HepG2 (cell line): ENCODE data around the gene ZNF322. TPM values are rescaled to one million over a fixed set of nuclear protein-coding genes. Genes with fewer than 3 reads are reported as not detected.

ENCODE experiments used
- ATAC-seq: fragments of 200-7000 bp; cut with Tn5 transposase; 3 replicates; pipeline ENCODE4 v1.9.1; 2020; ENCODE audit warnings: mild to moderate bottlenecking, moderate library complexity
- BruUV-seq: library from RNA; stranded (reverse); fragments of 400-500 nt; replicated peaks from 2 replicates; lab custom pipeline; 2021; lab: Mats Ljungman, UMichigan
- CTCF ChIA-PET: fragments of 300-600 bp; formaldehyde crosslinking; extraction: SDS; loops from one replicate; lab custom pipeline; 2021; ENCODE audit warnings: low total read pairs, inconsistent platforms, low intra/inter-chr PET ratio; lab: Yijun Ruan, JAX
- POLR2A ChIA-PET: fragments of 350-600 bp; sonication (Branson Sonifier 250); formaldehyde crosslinking; loops from one replicate; lab custom pipeline; 2020; ENCODE audit warnings: antibody characterized with exemption, inconsistent platforms; lab: Yijun Ruan, JAX
- DNase-seq: peaks from one replicate; pipeline ENCODE4 v3.0.0-alpha.2; 2015; ENCODE audit warnings: low spot score
- FAIRE-seq: peaks from 3 replicates; lab custom pipeline; 2011; peaks lifted over from hg19 to GRCh38; lab: Jason Lieb, UNC
- H2AFZ ChIP-seq: one replicate; pipeline ENCODE4 v1.6.1; 2011; ENCODE audit warnings: low read length, inconsistent platforms
- H3K27ac ChIP-seq: fragments of 300-600 bp; 3 replicates; pipeline ENCODE4 v1.8.0; 2011; ENCODE audit warnings: mixed run types, mild to moderate bottlenecking, mixed read lengths, low read length, inconsistent platforms; ENCODE audit not compliant: insufficient read depth; ENCODE audit errors: extremely low read length
- H3K27me3 ChIP-seq, 2 experiments: fragments of 200-600 bp in 1 of 2; 2 replicates in 1 of 2; 3 replicates in 1 of 2; pipeline versions ENCODE4 v1.6.0 to v1.8.0; 2011; ENCODE audit warnings: low read length in 2 of 2, mild to moderate bottlenecking in 2 of 2, moderate library complexity in 2 of 2, inconsistent platforms in 1 of 2; ENCODE audit not compliant: insufficient read depth in 2 of 2, control insufficient read depth in 1 of 2
- H3K36me3 ChIP-seq, 2 experiments: fragments of 200-600 bp in 1 of 2; replicated peaks in 1 of 2; 2 replicates in 1 of 2; 3 replicates in 1 of 2; pipeline versions ENCODE4 v1.5.1 to v1.8.0; 2011; ENCODE audit warnings: low read length in 2 of 2, inconsistent platforms in 1 of 2; ENCODE audit not compliant: insufficient read depth in 2 of 2, control insufficient read depth in 1 of 2
- H3K4me1 ChIP-seq: 2 replicates; pipeline ENCODE4 v1.5.1; 2012; ENCODE audit warnings: low read length, inconsistent platforms; ENCODE audit not compliant: insufficient read depth
- H3K4me2 ChIP-seq: 2 replicates; pipeline ENCODE4 v1.6.0; 2011; ENCODE audit warnings: low read depth, low read length, inconsistent platforms
- H3K4me3 ChIP-seq, 3 experiments: fragments of 200-600 bp in 1 of 3; sonication (generic), shearing (Covaris generic) in 1 of 3; replicated peaks in 1 of 3; 2 replicates each; pipeline ENCODE4 v1.5.1; 2011 to 2016; ENCODE audit warnings: low read length in 3 of 3, inconsistent platforms in 2 of 3, low read depth in 2 of 3, mild to moderate bottlenecking in 2 of 3, control low read depth in 1 of 3, mixed read lengths in 1 of 3; ENCODE audit not compliant: insufficient read depth in 1 of 3
- H3K79me2 ChIP-seq: one replicate; pipeline ENCODE4 v1.6.1; 2011; ENCODE audit warnings: low read length, inconsistent platforms; ENCODE audit not compliant: insufficient read depth
- H3K9ac ChIP-seq: 2 replicates; pipeline ENCODE4 v1.6.0; 2011; ENCODE audit warnings: mild to moderate bottlenecking, low read depth, low read length, inconsistent platforms; ENCODE audit not compliant: insufficient read depth
- H3K9me3 ChIP-seq: 2 replicates; pipeline ENCODE4 v1.5.1; 2012; ENCODE audit warnings: mild to moderate bottlenecking, low read length
- H4K20me1 ChIP-seq: 2 replicates; pipeline ENCODE4 v1.6.0; 2011; ENCODE audit warnings: inconsistent platforms, mild to moderate bottlenecking, low read length, moderate library complexity; ENCODE audit not compliant: insufficient read depth
- FLYWCH1 ChIP-seq: sonication (generic); formaldehyde crosslinking; IDR thresholded peaks from 2 replicates; pipeline ENCODE4 v1.8.1; 2023; ENCODE audit warnings: mild to moderate bottlenecking, missing genetic modification reagents
- HDAC1 ChIP-seq: sonication (generic); formaldehyde crosslinking; IDR thresholded peaks from 2 replicates; pipeline ENCODE4 v1.5.1; 2020; ENCODE audit warnings: mild to moderate bottlenecking, missing genetic modification reagents
- HMG20A ChIP-seq: IDR thresholded peaks from 2 replicates; pipeline ENCODE4 v1.6.1; 2016; ENCODE audit warnings: borderline replicate concordance
- KDM2A ChIP-seq: sonication (generic); formaldehyde crosslinking; IDR thresholded peaks from 2 replicates; pipeline ENCODE4 v1.4.0; 2020; ENCODE audit warnings: low read depth, missing genetic modification reagents, borderline replicate concordance
- STAG1 ChIP-seq: sonication (generic); formaldehyde crosslinking; IDR thresholded peaks from 2 replicates; pipeline ENCODE4 v1.4.0; 2020; ENCODE audit warnings: missing genetic modification reagents
- TEAD2 ChIP-seq: sonication (generic); formaldehyde crosslinking; IDR thresholded peaks from 2 replicates; pipeline ENCODE4 v1.9.0; 2021; ENCODE audit warnings: missing genetic modification reagents
- ZNF354B ChIP-seq: sonication (generic); formaldehyde crosslinking; IDR thresholded peaks from 2 replicates; pipeline ENCODE4 v1.8.0; 2022; ENCODE audit warnings: mild to moderate bottlenecking, missing genetic modification reagents
- ZNF430 ChIP-seq: sonication (generic); formaldehyde crosslinking; IDR thresholded peaks from 2 replicates; pipeline ENCODE4 v1.9.0; 2021; ENCODE audit warnings: mild to moderate bottlenecking, missing genetic modification reagents
- ZNF614 ChIP-seq: IDR thresholded peaks from 2 replicates; pipeline ENCODE4 v1.6.1; 2018; ENCODE audit warnings: missing biosample characterization, missing genetic modification reagents, inconsistent platforms, borderline replicate concordance
- WGBS: methylation state at CpG from one replicate; pipeline ENCODE4 v1.1.6; 2017; ENCODE audit warnings: low lambda C conversion rate; 5-methylcytosine and 5-hydroxymethylcytosine counted together
- in situ Hi-C: cut with HindIII; loops from 2 replicates; pipeline ENCODE4 v1.10.0; 2017; ENCODE audit warnings: low pct_unique_long_range_greater_than_20kb; ENCODE audit not compliant: extremely low pct_ligation_motif_present
- intact Hi-C: fragments of 100-400 bp; cut with micrococcal nuclease; formaldehyde crosslinking; loops from one replicate; pipeline ENCODE4 v1.10.0; 2022; ENCODE audit not compliant: unreplicated experiment
- polyA plus RNA-seq, 8 experiments: library from polyadenylated mRNA; depleted of rRNA in 3 of 8; stranded (reverse) in 7 of 8; unstranded in 1 of 8; fragments of >200 nt; fragmentation: Illumina TruSeq in 4 of 8; extraction: Trizol in 4 of 8; gene quantifications; 2 replicates each; pipeline versions ENCODE4 v1.2.1 to v1.2.3, GENCODE V29; 2011 to 2016; ENCODE audit warnings: low read depth in 4 of 8, missing spikeins in 1 of 8, mixed read lengths in 1 of 8; ENCODE audit not compliant: insufficient read depth in 1 of 8
- total RNA-seq, 5 experiments: library from RNA; depleted of rRNA; stranded (reverse); fragments of >200 nt; fragmentation: Illumina TruSeq; extraction: Trizol; gene quantifications; 2 replicates each; pipeline ENCODE4 v1.2.3, GENCODE V29; 2016; ENCODE audit warnings: low read depth in 1 of 5
- TF ChIP-seq, protein P1 (sequence below): sonication (generic); formaldehyde crosslinking; IDR thresholded peaks from 2 replicates; pipeline ENCODE4 v1.5.0; 2020; ENCODE audit warnings: mild to moderate bottlenecking, missing genetic modification reagents, moderate library complexity

ZNF322 gene
- total and polyA plus RNA-seq, 2 of the 13 experiments (the other 11 are each of a cell fraction or from before 2014, with no cell fraction given): 8.3 to 22.8 TPM

DNA sequence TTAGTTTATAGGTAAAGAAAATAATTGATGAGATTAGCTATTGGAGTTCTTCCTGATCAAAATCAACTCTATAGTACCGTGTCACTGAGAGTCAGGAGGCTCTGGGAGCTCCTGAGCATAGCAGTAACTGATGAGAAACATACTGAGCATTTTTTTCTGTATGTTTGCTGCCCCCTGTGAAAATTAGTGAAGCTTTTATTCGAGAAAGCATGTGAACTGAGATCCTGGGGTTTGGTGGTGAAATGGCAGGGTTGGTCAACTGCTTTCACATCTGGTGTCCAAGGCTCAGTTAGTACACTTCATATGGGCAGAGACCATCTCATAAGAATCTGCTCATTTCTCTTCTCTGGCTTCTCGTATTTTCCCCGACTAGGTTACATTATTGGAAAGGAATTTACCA is 66.9 kb downstream of the ZNF322 start:
- FAIRE-seq (no peak), ATAC-seq (no peak), DNase-seq (peak; percentile 30)
- no peak overlapping the region for H2AFZ ChIP-seq
- TF ChIP-seq HMG20A (CRISPR knock-in tag): no peak
- TF ChIP-seq TEAD2 (CRISPR knock-in tag): no peak
- no peak for TF ChIP-seq FLYWCH1 (CRISPR knock-in tag)
- TF ChIP-seq, protein P1, sequence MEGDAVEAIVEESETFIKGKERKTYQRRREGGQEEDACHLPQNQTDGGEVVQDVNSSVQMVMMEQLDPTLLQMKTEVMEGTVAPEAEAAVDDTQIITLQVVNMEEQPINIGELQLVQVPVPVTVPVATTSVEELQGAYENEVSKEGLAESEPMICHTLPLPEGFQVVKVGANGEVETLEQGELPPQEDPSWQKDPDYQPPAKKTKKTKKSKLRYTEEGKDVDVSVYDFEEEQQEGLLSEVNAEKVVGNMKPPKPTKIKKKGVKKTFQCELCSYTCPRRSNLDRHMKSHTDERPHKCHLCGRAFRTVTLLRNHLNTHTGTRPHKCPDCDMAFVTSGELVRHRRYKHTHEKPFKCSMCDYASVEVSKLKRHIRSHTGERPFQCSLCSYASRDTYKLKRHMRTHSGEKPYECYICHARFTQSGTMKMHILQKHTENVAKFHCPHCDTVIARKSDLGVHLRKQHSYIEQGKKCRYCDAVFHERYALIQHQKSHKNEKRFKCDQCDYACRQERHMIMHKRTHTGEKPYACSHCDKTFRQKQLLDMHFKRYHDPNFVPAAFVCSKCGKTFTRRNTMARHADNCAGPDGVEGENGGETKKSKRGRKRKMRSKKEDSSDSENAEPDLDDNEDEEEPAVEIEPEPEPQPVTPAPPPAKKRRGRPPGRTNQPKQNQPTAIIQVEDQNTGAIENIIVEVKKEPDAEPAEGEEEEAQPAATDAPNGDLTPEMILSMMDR: peak; percentile 20; the same call in 1 of the 2 replicates
- peak; percentile 28; the same call in 1 of the 2 replicates for TF ChIP-seq STAG1 (CRISPR knock-in tag)
- CTCF ChIA-PET: no interaction called here
- no peak overlapping the region for H3K27ac ChIP-seq
- no peaks in the 10 kb centered on the region for H3K9me3 ChIP-seq
- no peak overlapping the region for H3K9ac ChIP-seq
- 38% methylated on average over 4 of the region's 4 CpGs for WGBS
- no TSS peak for BruUV-seq
- peaks cover 9% of the 10 kb centered on the region for H3K79me2 ChIP-seq
- H3K27me3 ChIP-seq: no peaks in the 10 kb centered on the region; a peak in 1 of 5 replicates
- POLR2A ChIA-PET: interaction anchor here (1.5 kb wide), 1 partner anchor 16 kb away, joined by 4 read pairs; no protein-coding TSS in a partner anchor
- intact Hi-C loops: no loop called here
- no peaks in the 10 kb centered on the region for H3K36me3 ChIP-seq
- peaks cover 24% of the 10 kb centered on the region for H3K4me1 ChIP-seq
- in situ Hi-C loops: no loop called here
- peak overlapping the region; percentile 21; the same call in 1 of the 2 replicates for H3K4me2 ChIP-seq
- no peaks in the 10 kb centered on the region for H4K20me1 ChIP-seq
- H3K4me3 ChIP-seq: no peak overlapping the region

DNA sequence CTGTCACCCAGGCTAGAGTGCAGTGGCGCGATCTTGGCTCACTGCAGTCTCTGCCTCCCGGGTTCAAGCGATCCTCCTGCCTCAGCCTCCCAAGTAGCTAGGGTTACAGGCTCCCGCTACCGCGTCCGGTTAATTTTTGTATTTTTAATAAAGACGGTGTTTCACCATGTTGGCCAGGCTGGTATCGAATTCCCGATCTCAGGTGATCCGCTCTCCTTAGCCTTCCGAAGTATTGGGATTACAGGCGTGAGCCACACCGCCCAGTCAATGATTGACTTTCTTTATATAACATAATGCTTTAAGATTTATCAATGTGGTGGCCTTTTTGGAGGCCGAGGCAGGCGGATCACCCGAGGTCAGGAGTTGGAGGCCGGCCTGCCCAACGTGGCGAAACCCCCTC is 70.6 kb downstream of the ZNF322 start:
- Histone ChIP-seq H3K27me3 (no peaks in the 10 kb centered on the region), H3K79me2 (no peaks in the 10 kb centered on the region), H3K4me3 (no peak overlapping the region), H3K9ac (no peak overlapping the region), H3K27ac (no peak overlapping the region), H3K4me2 (no peak overlapping the region), H4K20me1 (no peaks in the 10 kb centered on the region), H3K4me1 (peaks cover 7% of the 10 kb centered on the region), H3K9me3 (no peaks in the 10 kb centered on the region), H2AFZ (no peak overlapping the region)
- BruUV-seq: no TSS peak
- WGBS: 74% methylated on average over 21 of the region's 21 CpGs
- DNase-seq (no peak), ATAC-seq (no peak), FAIRE-seq (no peak)
- in situ Hi-C loops: no loop called here
- intact Hi-C loops: no loop called here
- CTCF ChIA-PET: no interaction called here
- TF ChIP-seq ZNF430 (CRISPR knock-in tag) (no peak), KDM2A (CRISPR knock-in tag) (no peak), ZNF614 (CRISPR knock-in tag) (no peak), ZNF354B (CRISPR knock-in tag) (no peak), HDAC1 (CRISPR knock-in tag) (no peak)
- TF ChIP-seq, all 625 proteins: peak for 0
- POLR2A ChIA-PET: no interaction called here
- no peaks in the 10 kb centered on the region for H3K36me3 ChIP-seq
